HG03280 (cell line): ENCODE data around the gene MRPL28.
"Not testable (repeated sequence)": the region's sequence is repeated elsewhere in the genome, so short reads cannot be mapped to it uniquely, and the experiment has no call there.

Source experiments
- ATAC-seq: cut with Tn5 transposase; IDR thresholded peaks from one replicate; pipeline ENCODE4 v1.9.1; 2021; ENCODE audit warnings: mild to moderate bottlenecking, moderate library complexity; ENCODE audit not compliant: unreplicated experiment

The MRPL28 gene

DNA sequence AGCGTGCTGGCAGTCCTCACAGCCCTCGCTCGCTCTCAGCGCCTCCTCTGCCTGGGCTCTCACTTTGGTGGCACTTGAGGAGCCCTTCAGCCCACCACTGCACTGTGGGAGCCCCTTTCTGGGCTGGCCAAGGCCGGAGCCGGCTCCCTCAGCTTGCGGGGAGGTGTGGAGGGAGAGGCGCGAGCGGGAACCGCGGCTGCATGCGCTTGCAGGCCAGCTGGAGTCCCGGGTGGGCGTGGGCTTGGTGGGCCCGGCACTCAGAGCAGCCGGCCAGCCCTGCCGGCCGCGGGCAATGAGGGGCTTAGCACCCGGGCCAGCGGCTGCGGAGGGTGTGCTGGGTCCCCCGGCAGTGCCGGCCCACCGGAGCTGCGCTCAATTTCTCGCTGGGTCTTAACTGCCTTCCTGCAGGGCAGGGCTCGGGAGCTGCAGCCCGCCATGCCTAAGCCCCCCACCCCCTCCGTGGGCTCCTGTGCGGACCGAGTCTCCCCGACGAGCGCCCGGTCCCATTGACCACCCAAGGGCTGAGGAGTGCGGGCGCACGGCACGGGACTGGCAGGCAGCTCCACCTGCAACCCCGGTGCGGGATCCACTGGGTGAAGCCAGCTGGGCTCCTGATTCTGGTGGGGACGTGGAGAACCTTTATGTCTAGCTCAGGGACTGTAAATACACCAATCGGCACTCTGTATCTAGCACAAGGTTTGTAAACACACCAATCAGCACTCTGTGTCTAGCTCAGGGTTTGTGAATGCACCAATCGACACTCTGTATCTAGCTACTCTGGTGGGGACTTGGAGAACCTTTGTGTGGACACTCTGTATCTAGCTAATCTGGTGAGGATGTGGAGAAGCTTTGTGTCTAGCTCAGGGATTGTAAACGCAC is 29.0 kb downstream of the MRPL28 start:
- ATAC-seq: not testable (repeated sequence)

DNA sequence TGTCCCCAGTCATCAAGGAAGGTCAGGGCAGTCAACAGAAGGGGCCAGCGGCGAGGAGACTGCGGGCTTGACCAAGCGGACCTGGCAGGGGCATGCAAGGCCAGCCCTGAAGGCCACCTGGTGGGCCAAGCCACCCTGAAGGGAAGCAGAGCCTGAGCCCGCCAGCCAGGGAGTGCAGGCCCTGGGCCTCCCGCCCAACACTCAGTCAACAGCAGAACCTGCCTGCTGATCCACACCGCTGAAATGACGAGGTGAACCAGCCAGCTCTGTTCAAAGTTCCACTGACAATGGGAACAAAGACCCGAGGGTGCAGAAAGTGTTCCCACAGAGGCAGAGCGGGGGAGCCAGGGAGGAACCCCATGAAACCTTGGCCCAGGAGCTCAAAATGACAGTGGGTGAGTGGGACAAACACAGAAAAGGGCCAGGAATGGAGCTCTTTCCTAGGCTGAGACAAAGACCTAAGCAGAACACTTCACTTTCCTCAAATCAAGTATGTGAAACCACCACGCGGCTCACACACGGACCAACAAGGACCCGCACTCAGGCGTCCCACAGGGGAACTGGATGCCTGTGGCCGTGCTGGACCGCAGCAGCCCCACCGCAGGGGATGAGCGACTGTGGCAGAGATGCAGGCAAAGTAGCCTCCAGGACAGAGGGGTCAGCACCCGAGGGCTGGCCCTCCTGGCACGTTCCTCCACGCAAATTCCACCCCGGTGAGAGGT is 29.8 kb downstream of the MRPL28 start:
- ATAC-seq: no peak

DNA sequence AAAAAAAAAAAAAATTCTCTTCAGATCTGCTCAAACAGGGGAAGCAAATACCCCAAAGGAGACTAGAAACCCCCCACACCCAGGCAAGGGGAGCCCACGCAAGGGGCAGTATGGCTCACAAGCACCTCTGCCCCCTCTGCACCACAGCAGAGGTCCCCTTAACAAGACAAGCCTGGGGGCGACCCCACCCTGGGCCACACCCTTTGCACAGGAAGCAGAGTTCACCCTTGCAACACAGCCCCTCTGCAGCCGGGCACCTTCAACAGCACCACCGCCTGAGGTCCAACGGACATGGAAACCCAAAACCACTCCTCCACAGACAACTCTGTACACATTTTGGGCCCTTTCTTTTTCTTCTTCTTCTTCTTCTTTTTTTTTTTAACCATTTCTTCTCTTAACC is 30.7 kb downstream of the MRPL28 start:
- no peak for ATAC-seq

DNA sequence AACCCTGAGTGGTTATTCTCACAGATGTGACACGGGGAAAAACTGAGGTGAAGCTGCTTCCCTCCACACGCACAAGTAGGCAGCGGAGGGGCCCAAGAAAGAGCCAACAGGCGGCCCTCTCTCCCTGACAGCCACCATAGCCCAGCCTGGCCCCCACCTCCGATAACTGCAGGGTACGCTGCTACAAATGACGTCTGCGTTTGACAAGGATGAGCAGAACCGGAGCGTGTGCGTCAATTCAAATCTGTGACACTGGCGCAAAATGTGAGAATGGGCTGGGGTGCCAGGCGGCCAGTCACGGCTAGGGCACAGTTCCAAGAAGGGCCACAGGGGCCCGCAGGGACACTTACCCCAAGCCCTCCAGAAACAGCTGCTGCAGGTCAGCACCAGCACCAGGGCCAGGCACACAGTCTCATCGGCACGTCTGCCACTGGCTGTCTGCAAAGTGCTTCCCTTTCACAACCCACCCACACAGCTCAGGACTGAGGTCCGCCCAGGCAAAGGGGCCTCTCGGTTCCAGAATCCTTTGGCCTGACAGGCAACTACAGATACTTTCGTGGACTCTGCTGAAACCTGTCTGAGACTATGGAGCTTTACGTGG is 32.3 kb downstream of the MRPL28 start:
- no peak for ATAC-seq

DNA sequence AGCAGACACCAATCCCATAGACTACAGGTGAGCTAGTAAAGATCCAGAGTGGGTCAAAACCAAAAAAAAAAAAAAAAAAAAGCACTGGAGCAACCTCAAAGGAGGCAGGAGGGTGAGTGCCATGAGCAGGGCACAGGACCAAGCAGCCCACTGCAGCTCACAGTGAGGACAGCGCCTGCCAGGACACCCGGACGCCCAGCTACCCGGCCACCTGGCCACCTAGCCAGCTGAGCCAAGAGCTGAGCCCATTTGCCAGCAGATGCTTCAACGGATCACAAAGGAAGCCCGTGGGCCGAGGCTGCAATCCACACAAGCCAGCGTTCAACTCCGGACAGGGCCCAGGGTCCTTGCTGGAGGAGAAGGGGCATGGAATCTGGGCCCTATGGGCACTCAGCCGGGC is 32.9 kb downstream of the MRPL28 start:
- ATAC-seq: no peak

DNA sequence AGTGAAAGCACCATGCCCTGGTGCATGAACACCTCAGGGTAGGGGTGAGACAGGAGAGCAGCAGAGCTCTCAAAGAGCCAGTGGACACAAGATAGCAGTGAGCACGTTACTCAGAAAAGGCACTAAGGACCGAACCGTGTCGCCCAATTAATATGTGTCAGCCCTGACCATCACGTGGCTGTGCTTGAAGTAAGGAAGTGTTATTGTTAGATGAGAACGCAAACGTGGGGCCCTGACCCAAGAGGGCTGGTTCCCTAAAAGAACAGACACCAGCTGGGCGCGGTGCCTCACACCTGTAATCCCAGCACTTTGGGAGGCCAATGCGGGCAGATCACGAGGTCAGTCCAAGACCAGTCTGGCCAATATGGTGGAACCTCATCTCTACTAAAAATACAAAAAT is 34.1 kb downstream of the MRPL28 start:
- ATAC-seq: no peak

DNA sequence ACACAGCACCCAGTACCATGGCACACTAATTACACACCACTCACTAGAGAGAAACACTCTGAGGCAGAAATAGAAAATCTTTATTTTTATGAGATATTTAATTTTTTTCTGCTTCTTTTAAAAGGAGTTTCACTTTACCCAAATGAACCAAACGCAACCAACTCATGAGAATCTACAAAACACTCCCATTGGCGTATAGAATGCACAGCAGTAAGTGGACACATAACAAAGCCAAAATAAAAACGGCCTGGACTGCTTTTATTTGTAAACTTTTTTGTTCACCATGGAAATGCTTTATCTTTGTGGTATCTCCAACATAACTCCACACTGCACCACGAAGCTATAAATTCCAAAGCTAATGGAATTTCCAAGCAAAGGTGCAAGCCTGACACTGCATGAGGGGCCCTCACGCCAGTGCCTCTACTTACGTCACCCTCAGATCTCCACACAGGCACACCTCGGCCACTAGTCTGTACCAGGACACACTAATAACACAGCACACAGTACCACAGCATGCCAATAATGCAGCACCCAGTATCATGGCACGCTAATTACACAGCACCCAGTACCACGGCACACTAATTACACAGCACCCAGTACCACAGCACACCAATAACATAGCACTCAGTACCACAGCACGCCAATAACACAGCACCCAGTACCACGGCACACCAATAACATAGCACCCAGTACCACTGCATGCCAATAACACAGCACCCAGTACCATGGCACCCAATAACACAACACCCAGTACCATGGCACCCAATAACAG is 35.3 kb downstream of the MRPL28 start:
- not testable (repeated sequence) for ATAC-seq

DNA sequence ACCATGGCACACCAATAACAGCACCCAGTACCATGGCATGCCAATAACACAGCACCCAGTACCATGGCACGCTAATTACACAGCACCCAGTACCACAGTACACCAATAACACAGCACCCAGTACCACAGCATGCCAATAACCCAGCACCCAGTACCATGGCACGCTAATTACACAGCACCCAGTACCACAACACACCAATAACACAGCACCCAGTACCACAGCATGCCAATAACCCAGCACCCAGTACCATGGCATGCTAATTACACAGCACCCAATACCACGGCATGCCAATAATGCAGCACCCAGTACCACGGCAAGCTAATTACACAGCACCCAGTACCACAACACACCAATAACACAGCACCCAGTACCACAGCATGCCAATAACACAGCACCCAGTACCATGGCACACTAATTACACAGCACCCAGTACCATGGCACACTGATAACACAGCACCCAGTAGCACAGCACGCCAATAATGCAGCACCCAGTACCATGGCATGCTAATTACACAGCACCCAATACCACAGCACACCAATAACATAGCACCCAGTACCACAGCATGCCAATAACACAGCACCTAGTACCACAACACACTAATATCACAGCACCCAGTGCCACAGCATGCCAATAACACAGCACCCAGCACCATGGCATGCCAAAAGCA is 36.0 kb downstream of the MRPL28 start:
- not testable (repeated sequence) for ATAC-seq

DNA sequence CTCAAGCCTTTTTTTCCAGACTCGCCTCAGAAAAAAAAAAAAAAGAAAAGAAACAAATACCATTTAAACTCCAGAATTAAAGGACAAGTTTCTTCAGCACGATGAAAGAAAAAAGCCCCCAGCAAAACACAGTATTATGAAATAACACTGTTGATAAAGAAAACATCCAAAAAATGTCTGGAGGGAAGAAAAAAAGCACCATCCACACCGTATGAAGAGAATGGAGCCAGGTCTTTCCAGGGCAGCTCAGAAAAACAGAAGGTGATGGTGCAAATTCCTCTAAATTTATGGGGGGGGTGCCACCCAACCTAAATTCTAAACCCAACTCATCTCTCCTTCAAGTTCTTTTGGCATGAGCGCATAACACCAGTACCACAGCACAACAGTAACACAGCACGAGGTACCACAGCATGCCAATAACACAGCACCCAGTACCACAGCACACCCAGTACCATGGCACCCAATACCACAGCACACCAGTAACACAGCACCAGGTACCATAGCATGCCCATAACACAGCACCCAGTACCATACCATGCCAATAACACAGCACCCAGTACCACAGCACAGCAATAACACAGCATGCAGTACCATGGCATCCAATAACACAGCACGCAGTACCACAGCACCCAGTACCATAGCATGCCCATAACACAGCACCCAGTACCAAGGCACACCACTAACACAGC is 36.8 kb downstream of the MRPL28 start:
- ATAC-seq: no peak

DNA sequence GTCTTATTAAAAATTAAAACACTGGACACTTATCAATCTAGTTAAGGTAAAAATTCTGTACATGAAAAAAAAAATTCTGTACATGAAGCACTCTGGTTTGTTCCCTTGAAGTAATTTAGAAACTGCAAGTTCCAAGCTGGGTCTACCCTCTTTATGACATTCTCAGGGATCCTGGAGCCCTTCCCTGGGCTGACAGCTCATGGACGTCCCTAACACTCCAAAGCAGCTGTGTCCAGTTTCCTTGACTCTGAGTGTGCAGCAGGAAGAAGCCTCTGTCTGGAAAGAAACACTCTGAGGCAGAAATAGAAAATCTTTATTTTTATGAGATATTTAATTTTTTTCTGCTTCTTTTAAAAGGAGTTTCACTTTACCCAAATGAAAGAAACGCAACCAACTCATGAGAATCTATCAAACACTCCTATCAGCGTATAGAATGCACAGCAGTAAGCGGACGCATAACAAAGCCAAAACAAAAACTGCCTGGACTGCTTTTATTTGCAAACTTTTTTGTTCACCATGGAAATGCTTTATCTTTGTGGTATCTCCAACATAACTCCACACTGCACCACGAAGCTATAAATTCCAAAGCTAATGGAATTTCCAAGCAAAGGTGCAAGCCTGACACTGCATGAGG is 39.0 kb downstream of the MRPL28 start:
- ATAC-seq: not testable (repeated sequence)

DNA sequence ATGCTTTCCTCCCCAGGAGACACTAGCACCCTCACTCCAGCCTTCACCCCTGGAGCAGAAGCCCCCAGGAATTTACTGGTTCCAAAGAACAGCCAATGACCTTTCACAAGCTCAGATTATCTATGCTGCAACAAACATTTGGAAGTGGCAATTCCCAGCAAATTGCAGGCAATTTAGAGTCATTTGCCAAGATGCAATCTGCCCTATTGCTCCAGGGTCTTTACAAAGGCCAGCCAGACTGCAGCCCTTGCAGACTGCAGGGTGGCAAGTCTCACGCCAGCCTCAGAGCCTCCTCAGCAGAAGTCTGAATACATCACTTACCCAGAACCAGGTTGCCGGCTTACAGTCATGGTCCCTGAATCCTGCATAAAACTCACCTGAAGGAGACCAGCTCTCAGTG is 39.6 kb downstream of the MRPL28 start:
- ATAC-seq: no peak

DNA sequence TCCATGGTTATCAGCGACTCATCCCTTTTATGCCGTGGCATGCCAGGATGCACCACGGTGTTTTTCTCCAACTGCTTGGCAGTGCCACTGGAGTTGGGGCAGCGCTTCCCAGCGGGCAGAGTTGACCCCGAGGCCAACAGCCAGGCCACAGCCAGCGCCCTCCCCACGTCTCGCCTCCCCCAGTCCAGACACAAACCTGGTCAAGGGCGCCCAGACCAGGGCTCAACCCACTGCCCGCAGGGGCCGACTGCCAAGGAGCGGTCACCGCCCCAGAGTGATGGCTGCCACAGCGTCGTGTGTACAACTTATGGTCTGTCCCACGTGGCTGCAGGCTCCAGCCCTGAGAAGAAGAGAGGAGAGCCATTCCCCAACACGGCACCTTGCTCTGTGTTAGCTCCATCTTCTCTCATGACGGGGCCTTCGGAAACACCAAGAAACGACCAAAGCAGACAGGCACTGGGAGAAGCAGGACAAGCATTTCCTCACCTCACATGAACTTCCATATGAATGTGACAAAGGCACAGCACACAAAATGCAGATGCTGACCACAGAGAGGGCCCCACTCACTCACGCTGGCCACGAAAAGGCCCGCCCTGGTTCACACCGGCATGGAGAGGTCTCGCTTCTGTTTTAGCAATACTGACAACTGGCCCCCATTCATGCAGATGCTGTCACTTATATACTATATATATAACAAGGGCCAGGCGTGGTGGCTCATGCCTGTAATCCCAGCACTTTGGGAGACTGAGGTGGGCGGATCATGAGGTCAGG is 44.8 kb downstream of the MRPL28 start:
- no peak for ATAC-seq

DNA sequence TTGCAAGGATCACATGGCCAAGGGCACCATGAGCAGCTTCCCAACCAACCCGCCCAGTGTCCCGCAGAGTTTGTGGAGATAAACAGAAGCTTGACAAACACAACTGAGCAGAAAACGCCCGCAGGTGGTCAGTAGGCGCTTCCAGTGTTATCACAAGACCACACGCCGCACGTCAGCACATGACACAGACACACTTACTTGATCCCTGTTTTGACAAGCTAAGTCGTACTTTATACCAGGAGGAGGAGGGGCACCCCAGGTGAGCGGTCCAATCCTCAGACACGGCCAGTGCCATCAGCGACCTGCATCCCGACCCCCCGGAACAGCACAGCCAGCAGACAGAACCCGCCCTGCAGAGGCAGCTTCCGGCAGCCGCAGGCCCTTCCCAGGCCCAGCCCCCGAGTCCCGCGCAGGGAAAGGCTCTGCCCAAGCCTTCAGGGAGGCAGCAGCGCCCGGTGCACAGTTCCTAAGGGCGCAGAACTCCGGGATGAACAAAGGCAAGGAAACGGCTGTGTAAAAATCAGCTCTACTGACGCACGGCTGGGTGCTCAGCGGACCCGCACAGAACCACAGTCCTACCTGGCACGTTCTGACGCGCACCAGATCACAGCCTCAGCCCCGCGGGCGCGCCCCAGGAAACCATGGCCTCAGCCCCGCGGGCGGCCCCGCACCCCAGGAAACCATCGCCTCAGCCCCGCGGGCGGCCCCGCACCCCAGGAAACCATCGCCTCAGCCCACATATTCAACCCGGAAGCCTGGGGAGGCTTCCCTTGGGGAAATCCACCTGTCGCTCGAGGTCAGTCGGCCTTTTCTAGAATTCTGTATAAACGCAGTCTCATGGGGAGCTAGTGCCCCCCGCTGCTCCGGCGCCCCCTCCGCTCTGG is 45.6 kb downstream of the MRPL28 start:
- no peak for ATAC-seq

DNA sequence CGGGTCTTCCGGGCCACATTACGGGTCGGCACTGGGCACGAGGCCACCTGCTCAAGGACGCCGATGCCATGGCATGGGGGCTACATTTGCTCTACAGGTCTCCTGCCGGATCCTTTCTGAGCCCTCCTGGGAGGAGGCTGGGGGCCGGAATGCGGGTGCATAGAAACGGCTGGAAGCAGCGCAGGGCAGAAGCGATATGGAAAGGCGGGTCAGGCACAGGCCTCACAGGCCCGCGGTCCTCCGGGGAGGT is 46.2 kb downstream of the MRPL28 start:
- no peak for ATAC-seq

DNA sequence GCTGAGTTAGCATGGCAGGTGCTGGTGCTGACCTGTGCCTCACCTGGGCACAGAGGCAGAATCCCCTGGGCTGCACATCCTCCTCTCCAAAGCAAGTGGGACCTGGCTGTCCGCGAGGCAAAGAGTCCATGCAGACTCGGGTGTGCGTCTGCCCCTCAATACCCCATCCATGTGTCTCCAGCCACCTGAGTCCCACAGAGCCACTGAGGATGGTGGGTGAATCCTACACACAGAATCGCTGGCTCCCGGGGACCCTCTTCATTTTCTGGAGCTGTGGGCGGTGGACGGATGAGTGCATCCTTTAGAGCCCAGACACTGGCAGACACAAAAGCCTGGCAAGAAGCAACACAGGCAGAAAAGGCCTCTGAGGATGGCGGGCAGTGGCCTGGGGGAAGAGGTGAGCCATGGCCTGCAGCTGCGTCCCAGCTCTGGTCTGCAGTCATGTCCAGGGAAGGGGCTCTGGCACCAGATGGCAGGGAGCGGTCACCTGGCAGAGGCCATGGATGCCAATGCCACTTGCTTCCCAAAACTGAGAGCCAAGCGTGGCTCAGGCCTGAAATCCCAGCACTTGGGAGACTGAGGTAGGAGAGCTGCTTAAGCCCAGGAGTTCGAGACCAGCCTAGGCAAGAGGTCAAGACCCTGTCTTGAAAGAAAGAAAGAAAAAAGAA is 47.7 kb downstream of the MRPL28 start:
- no peak for ATAC-seq

DNA sequence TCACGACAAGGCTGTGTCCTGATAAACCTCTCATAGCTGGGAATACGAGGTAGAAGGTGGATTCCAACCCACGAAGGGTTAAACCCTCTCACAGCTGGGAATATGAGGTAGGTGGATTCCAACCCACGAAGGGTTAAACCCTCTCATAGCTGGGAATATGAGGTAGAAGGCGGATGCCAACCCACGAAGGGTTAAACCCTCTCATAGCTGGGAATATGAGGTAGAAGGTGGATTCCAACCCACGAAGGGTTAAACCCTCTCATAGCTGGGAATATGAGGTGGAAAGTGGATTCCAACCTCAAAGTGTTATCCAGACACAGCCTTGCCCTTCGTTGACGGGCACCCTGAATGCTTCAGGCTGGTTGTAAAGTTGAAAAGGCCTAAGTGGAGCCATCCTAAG is 48.8 kb downstream of the MRPL28 start:
- no peak for ATAC-seq

DNA sequence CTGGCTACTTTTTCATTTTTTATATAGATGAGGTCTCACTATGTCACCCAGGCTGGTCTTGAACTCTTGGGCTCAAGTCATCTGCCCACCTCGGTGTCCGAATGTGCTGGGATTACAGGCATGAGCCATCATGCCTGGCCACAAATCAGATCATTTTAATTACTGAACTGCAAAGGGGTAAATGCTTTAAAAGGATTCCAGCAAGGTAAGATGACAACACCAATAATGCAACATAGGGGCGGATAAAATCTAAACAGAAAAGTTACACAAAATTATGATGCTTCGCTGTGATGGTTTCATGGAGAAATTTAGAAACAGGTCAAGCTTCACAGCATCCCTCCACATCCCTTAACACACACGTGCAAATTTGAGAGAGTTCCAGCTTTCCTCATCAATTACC is 50.1 kb downstream of the MRPL28 start:
- ATAC-seq: no peak

DNA sequence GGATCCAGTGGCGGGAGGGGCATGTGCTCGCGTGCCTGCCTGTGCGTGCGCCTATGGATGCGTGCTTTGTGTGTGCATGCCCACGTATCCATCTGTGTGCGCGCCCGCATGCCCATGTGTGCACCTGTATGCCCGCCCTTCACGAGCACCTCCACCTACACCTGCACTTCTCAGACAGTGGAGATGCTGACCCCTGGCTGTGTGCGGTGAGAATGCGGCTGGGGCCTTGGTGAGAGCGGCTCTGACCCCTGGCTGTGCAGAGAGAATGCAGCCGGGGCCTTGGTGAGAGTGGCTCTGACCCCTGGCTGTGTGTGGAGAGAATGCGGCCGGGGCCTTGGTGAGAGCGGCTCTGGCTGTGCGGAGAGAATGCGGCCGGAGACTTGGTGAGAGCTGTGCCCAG is 51.7 kb downstream of the MRPL28 start:
- no peak for ATAC-seq
